BLaER1 treated with 17β-estradiol and CSF1 and Interleukin-3, amounts not matched to agents 10 nM and 100 nM (cell line): ENCODE results near the gene TLL1.
A peak's percentile ranks its signal among the peaks of the same experiment; 100 is the strongest.

Experiments
- H3K27ac ChIP-seq, 11 experiments: shearing (Covaris generic); formaldehyde crosslinking; 2 replicates each; pipeline ENCODE4 v1.8.1; 2022
- H3K27me3 ChIP-seq, 11 experiments: shearing (Covaris generic); formaldehyde crosslinking; 2 replicates each; pipeline ENCODE4 v1.8.1; 2022
- H3K36me3 ChIP-seq, 11 experiments: shearing (Covaris generic); formaldehyde crosslinking; 2 replicates each; pipeline ENCODE4 v1.8.1; 2022
- H3K4me1 ChIP-seq, 10 experiments: shearing (Covaris generic); formaldehyde crosslinking; 2 replicates each; pipeline ENCODE4 v1.8.1; 2022
- H3K4me2 ChIP-seq, 11 experiments: shearing (Covaris generic); formaldehyde crosslinking; 2 replicates each; pipeline ENCODE4 v1.8.1; 2022
- H3K4me3 ChIP-seq, 10 experiments: shearing (Covaris generic); formaldehyde crosslinking; 2 replicates each; pipeline ENCODE4 v1.8.1; 2022
- H3K9ac ChIP-seq, 11 experiments: shearing (Covaris generic); formaldehyde crosslinking; 2 replicates each; pipeline ENCODE4 v1.8.1; 2022
- H3K9me3 ChIP-seq, 11 experiments: shearing (Covaris generic); formaldehyde crosslinking; replicated peaks in 1 of 11; 2 replicates each; pipeline ENCODE4 v1.8.1; 2022
- H4K20me1 ChIP-seq, 11 experiments: shearing (Covaris generic); formaldehyde crosslinking; 2 replicates each; pipeline ENCODE4 v1.8.1; 2022
- Cebpa-rat ChIP-seq, 11 experiments: shearing (Covaris generic); IDR thresholded peaks; 2 replicates each; pipeline ENCODE4 v1.8.1; 2022

The TLL1 gene

GRCh38 chr4:166064721-166065120, 191.7 kb downstream of the TLL1 start:
- Histone ChIP-seq H3K9ac (no peak overlapping the region), H3K27me3 (no peaks in the 10 kb centered on the region), H3K4me3 (no peak overlapping the region), H4K20me1 (no peaks in the 10 kb centered on the region), H3K36me3 (no peaks in the 10 kb centered on the region), H3K27ac (no peak overlapping the region), H3K4me1 (no peaks in the 10 kb centered on the region), H3K4me2 (no peak overlapping the region), H3K9me3 (no peaks in the 10 kb centered on the region)
- no peak for TF ChIP-seq Cebpa-rat (IDR thresholded peaks at IDR 0.05)

- no peak overlapping the region for H3K4me3 ChIP-seq
- H4K20me1 ChIP-seq = no peaks in the 10 kb centered on the region
- TF ChIP-seq Cebpa-rat (IDR thresholded peaks at IDR 0.05) = no peak
- H3K36me3 ChIP-seq = no peaks in the 10 kb centered on the region
- no peak overlapping the region for H3K4me2 ChIP-seq
- H3K9ac ChIP-seq = no peak overlapping the region
- no peaks in the 10 kb centered on the region for H3K4me1 ChIP-seq
- H3K27me3 ChIP-seq = no peaks in the 10 kb centered on the region
- no peaks in the 10 kb centered on the region for H3K9me3 ChIP-seq
- H3K27ac ChIP-seq = no peak overlapping the region
Observed at GRCh38 chr4:166065324-166065723, 192.3 kb downstream of the TLL1 start.

- H3K4me3 ChIP-seq = no peak overlapping the region
- H3K36me3 ChIP-seq = no peaks in the 10 kb centered on the region
- no peaks in the 10 kb centered on the region for H3K9me3 ChIP-seq
- H3K4me2 ChIP-seq = no peak overlapping the region
- no peak overlapping the region for H3K9ac ChIP-seq
- TF ChIP-seq Cebpa-rat (IDR thresholded peaks at IDR 0.05) = 0 out of 22 replicates have a peak, but pooled peaks of 2 of the 11 experiments have one; percentile 35 to 38
- H3K4me1 ChIP-seq = no peaks in the 10 kb centered on the region
- H3K27me3 ChIP-seq = no peaks in the 10 kb centered on the region
- no peak overlapping the region for H3K27ac ChIP-seq
- no peaks in the 10 kb centered on the region for H4K20me1 ChIP-seq
Observed at GRCh38 chr4:166066936-166067335, 193.9 kb downstream of the TLL1 start.

- Histone ChIP-seq H3K36me3 (no peaks in the 10 kb centered on the region), H4K20me1 (no peaks in the 10 kb centered on the region), H3K9me3 (no peaks in the 10 kb centered on the region), H3K4me3 (no peak overlapping the region), H3K27ac (no peak overlapping the region), H3K9ac (no peak overlapping the region), H3K4me1 (no peaks in the 10 kb centered on the region), H3K4me2 (no peak overlapping the region), H3K27me3 (no peaks in the 10 kb centered on the region)
- TF ChIP-seq Cebpa-rat (IDR thresholded peaks at IDR 0.05) = no peak
Observed at GRCh38 chr4:166067915-166068314, 194.9 kb downstream of the TLL1 start.

GRCh38 chr4:166073783-166074182, 200.7 kb downstream of the TLL1 start:
- no peaks in the 10 kb centered on the region for H4K20me1 ChIP-seq
- TF ChIP-seq Cebpa-rat (IDR thresholded peaks at IDR 0.05) = no peak

GRCh38 chr4:166075599-166075998, 202.6 kb downstream of the TLL1 start:
- TF ChIP-seq Cebpa-rat (IDR thresholded peaks at IDR 0.05) = no peak
- Histone ChIP-seq H4K20me1 (no peaks in the 10 kb centered on the region), H3K27me3 (no peaks in the 10 kb centered on the region), H3K27ac (no peak overlapping the region), H3K4me3 (no peak overlapping the region), H3K9me3 (no peaks in the 10 kb centered on the region), H3K4me2 (no peak overlapping the region), H3K36me3 (no peaks in the 10 kb centered on the region), H3K9ac (no peak overlapping the region), H3K4me1 (no peaks in the 10 kb centered on the region)

More at GRCh38 chr4:166073783-166074182, 200.7 kb downstream of the TLL1 start:
- Histone ChIP-seq H3K4me1 (no peaks in the 10 kb centered on the region), H3K36me3 (no peaks in the 10 kb centered on the region), H3K27ac (no peak overlapping the region), H3K4me2 (no peak overlapping the region), H3K4me3 (no peak overlapping the region), H3K27me3 (no peaks in the 10 kb centered on the region), H3K9ac (no peak overlapping the region), H3K9me3 (no peaks in the 10 kb centered on the region)

GRCh38 chr4:166077782-166078181, 204.7 kb downstream of the TLL1 start:
- TF ChIP-seq Cebpa-rat (IDR thresholded peaks at IDR 0.05) = no peak
- H3K4me2 ChIP-seq = no peak overlapping the region
- no peaks in the 10 kb centered on the region for H3K4me1 ChIP-seq
- H3K9ac ChIP-seq = no peak overlapping the region
- no peak overlapping the region for H3K4me3 ChIP-seq
- H4K20me1 ChIP-seq = no peaks in the 10 kb centered on the region
- H3K9me3 ChIP-seq = no peaks in the 10 kb centered on the region
- no peaks in the 10 kb centered on the region for H3K36me3 ChIP-seq
- no peak overlapping the region for H3K27ac ChIP-seq
- H3K27me3 ChIP-seq = no peaks in the 10 kb centered on the region

GRCh38 chr4:166078383-166078782, 205.3 kb downstream of the TLL1 start:
- Histone ChIP-seq H3K4me2 (no peak overlapping the region), H3K27ac (no peak overlapping the region), H3K9ac (no peak overlapping the region), H4K20me1 (no peaks in the 10 kb centered on the region), H3K4me1 (no peaks in the 10 kb centered on the region), H3K4me3 (no peak overlapping the region), H3K27me3 (no peaks in the 10 kb centered on the region), H3K36me3 (no peaks in the 10 kb centered on the region), H3K9me3 (no peaks in the 10 kb centered on the region)
- TF ChIP-seq Cebpa-rat (IDR thresholded peaks at IDR 0.05) = no peak

GRCh38 chr4:166078955-166079354, 205.9 kb downstream of the TLL1 start:
- Histone ChIP-seq H3K4me2 (no peak overlapping the region), H4K20me1 (no peaks in the 10 kb centered on the region), H3K9me3 (no peaks in the 10 kb centered on the region), H3K4me3 (no peak overlapping the region), H3K36me3 (no peaks in the 10 kb centered on the region), H3K27me3 (no peaks in the 10 kb centered on the region), H3K27ac (no peak overlapping the region), H3K4me1 (no peaks in the 10 kb centered on the region), H3K9ac (no peak overlapping the region)
- TF ChIP-seq Cebpa-rat (IDR thresholded peaks at IDR 0.05) = no peak

GRCh38 chr4:166087569-166087968, 214.5 kb downstream of the TLL1 start:
- Histone ChIP-seq H3K4me3 (no peak overlapping the region), H3K4me1 (no peaks in the 10 kb centered on the region), H4K20me1 (no peaks in the 10 kb centered on the region), H3K27ac (no peak overlapping the region), H3K27me3 (no peaks in the 10 kb centered on the region), H3K4me2 (no peak overlapping the region), H3K9ac (no peak overlapping the region), H3K36me3 (no peaks in the 10 kb centered on the region), H3K9me3 (no peaks in the 10 kb centered on the region)
- no peak for TF ChIP-seq Cebpa-rat (IDR thresholded peaks at IDR 0.05)

GRCh38 chr4:166088576-166088975, 215.5 kb downstream of the TLL1 start:
- Histone ChIP-seq H3K27me3 (no peaks in the 10 kb centered on the region), H3K9ac (no peak overlapping the region), H4K20me1 (no peaks in the 10 kb centered on the region), H3K4me3 (no peak overlapping the region), H3K27ac (no peak overlapping the region), H3K9me3 (no peaks in the 10 kb centered on the region), H3K4me2 (no peak overlapping the region), H3K36me3 (no peaks in the 10 kb centered on the region), H3K4me1 (no peaks in the 10 kb centered on the region)
- no peak for TF ChIP-seq Cebpa-rat (IDR thresholded peaks at IDR 0.05)
